Gastroesophageal sphincter (tissue), 4 donors: ENCODE data around the gene MDGA2. TPM values are rescaled to one million over a fixed set of nuclear protein-coding genes. Genes with fewer than 3 reads are reported as not detected.

Source experiments
- ATAC-seq: fragments of 150-250 bp; one replicate; pipeline ENCODE4 v1.9.1; 2016; ENCODE audit warnings: mild to moderate bottlenecking, moderate library complexity
- H3K27ac ChIP-seq, 4 donors: fragments of 200-600 bp; sonication (generic) in 3 of 4; 1 replicate in 3 of 4; 2 replicates in 1 of 4; pipeline ENCODE4 v1.5.1; 2016 to 2019
- H3K27me3 ChIP-seq: fragments of 200-600 bp; sonication (generic); one replicate; pipeline ENCODE4 v1.5.1; 2019
- H3K36me3 ChIP-seq, 2 donors: fragments of 200-600 bp; sonication (generic); one replicate each; pipeline ENCODE4 v1.5.1; 2019; ENCODE audit warnings: control low read depth in 1 of 2
- H3K4me1 ChIP-seq, 3 donors: fragments of 200-600 bp; sonication (generic); 1 replicate in 2 of 3; 2 replicates in 1 of 3; pipeline ENCODE4 v1.5.1; 2016 to 2019; ENCODE audit warnings: control low read depth in 2 of 3
- H3K4me3 ChIP-seq, 2 donors: fragments of 200-600 bp; sonication (generic); one replicate each; pipeline ENCODE4 v1.5.1; 2019; ENCODE audit warnings: mild to moderate bottlenecking in 1 of 2, moderate library complexity in 1 of 2
- H3K9me3 ChIP-seq, 3 donors: fragments of 200-600 bp; sonication (generic); one replicate each; pipeline ENCODE4 v1.5.1; 2017 to 2019; ENCODE audit warnings: control low read depth in 2 of 3
- CTCF ChIP-seq, 4 experiments: fragments of 200-600 bp in 2 of 4; fragments of 450-650 bp in 2 of 4; sonication (generic) in 1 of 4; IDR thresholded peaks; one replicate each; pipeline ENCODE4 v1.5.1; 2017 to 2019; ENCODE audit warnings: antibody characterized with exemption in 4 of 4, mild to moderate bottlenecking in 2 of 4, moderate library complexity in 2 of 4
- EP300 ChIP-seq: sonication (generic); formaldehyde crosslinking; IDR thresholded peaks from one replicate; pipeline ENCODE4 v1.6.1; 2017; ENCODE audit warnings: antibody characterized with exemption, mild to moderate bottlenecking
- POLR2A ChIP-seq, 2 donors: fragments of 450-650 bp; IDR thresholded peaks; one replicate each; pipeline ENCODE4 v1.6.1; 2017; ENCODE audit warnings: antibody characterized with exemption in 2 of 2, mild to moderate bottlenecking in 2 of 2, moderate library complexity in 1 of 2
- POLR2AphosphoS5 ChIP-seq: sonication (generic); formaldehyde crosslinking; IDR thresholded peaks from one replicate; pipeline ENCODE4 v1.6.1; 2017; ENCODE audit warnings: antibody characterized with exemption
- WGBS, 2 donors: methylation state at CpG; one replicate each; pipeline ENCODE4 v1.1.5; 2018; ENCODE audit warnings: low coverage in 1 of 2; 5-methylcytosine and 5-hydroxymethylcytosine counted together
- total RNA-seq, 4 donors: library from RNA; depleted of rRNA; stranded (reverse); fragments of >200 nt; gene quantifications; one replicate each; pipeline ENCODE4 v1.1.0, GENCODE V29; 2016

The MDGA2 gene
- total RNA-seq, 4 donors from 2014 or later, result 0.40 TPM; not detected in 3

DNA sequence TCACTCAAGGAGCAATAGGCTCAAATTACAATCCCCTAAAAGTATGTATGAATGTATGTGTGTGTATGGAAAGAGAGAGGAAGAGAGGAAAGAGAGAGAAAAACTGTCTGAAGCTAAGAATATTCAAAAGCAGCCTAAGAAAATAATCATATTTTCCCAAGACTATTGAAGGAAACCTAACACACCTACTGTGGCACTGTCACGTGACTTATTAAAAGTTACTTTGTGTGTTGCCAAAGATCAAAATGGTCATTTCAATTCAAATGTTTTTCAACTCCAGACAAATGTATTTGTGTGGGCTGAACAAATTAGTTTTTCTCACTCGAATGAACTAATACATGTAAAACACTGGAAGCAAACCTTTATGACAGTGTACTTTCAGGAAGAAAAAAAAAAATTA is 654.9 kb downstream of the MDGA2 start:
- WGBS, 2 donors, result 67 to 78% methylated on average over 1 to 2 of the region's 2 CpGs
- no peaks in the 10 kb centered on the region for H3K27me3 ChIP-seq
- no peaks in the 10 kb centered on the region for H3K4me1 ChIP-seq
- no peak overlapping the region for H3K27ac ChIP-seq
- no peak overlapping the region for H3K4me3 ChIP-seq
- ATAC-seq, result no peak
- H3K9me3 ChIP-seq, result no peaks in the 10 kb centered on the region
- H3K36me3 ChIP-seq, result no peaks in the 10 kb centered on the region
- no peak for TF ChIP-seq CTCF (IDR thresholded peaks at IDR 0.05)
- TF ChIP-seq EP300, result no peak
- TF ChIP-seq POLR2A (IDR thresholded peaks at IDR 0.05), result no peak

DNA sequence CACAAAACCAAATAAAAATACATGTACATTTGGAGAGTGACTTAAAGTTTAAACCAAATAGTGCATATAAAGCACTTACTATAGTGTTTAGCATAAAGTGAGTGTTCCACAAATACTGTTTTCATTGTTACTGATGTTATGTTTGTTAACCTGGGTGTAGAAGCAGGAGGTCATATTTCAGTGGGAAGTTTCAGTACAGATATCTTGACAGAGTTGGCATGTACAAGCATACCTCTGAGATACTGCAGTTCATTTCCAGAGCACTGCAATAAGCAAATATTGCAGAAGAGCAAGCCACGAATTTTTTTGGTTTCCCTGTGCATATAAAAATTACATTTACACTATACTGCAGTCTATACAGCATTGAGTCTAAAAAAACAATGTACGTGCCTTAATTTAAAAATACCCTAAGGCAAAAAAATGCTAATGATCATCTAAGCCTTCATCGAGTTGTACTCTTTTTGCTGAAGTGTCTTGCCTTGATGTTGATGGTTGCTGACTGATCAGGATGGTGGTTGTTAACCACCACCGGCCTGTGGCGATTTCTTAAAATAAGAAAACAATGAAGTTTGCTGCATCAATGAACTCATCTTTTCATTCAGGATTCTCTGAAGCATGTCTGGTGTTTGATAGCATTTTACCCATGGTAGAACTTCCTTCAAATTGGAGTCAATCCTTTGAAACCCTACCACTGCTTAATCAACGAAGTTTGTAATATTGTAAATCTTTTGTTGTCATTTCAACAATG is 662.7 kb downstream of the MDGA2 start:
- ATAC-seq, result no peak
- Histone ChIP-seq H3K4me1 (no peaks in the 10 kb centered on the region), H3K9me3 (no peaks in the 10 kb centered on the region), H3K27me3 (no peaks in the 10 kb centered on the region), H3K4me3 (no peak overlapping the region), H3K36me3 (no peaks in the 10 kb centered on the region), H3K27ac (no peak overlapping the region)
- 71 to 82% methylated on average over 6 of the region's 6 CpGs for WGBS, 2 donors
- TF ChIP-seq CTCF (IDR thresholded peaks at IDR 0.05), result no peak
- no peak for TF ChIP-seq POLR2A (IDR thresholded peaks at IDR 0.05)
- TF ChIP-seq POLR2AphosphoS5, result no peak
- no peak for TF ChIP-seq EP300

- no peaks in the 10 kb centered on the region for H3K9me3 ChIP-seq
- WGBS, 2 donors, result 32 to 52% methylated on average over 3 of the region's 3 CpGs
- H3K4me1 ChIP-seq, result no peaks in the 10 kb centered on the region
- H3K36me3 ChIP-seq, result no peaks in the 10 kb centered on the region
- TF ChIP-seq EP300 (no peak), POLR2AphosphoS5 (no peak), POLR2A (IDR thresholded peaks at IDR 0.05) (no peak), CTCF (IDR thresholded peaks at IDR 0.05) (no peak)
- no peak for ATAC-seq
- H3K4me3 ChIP-seq, result no peak overlapping the region
- H3K27me3 ChIP-seq, result no peaks in the 10 kb centered on the region
- no peak overlapping the region for H3K27ac ChIP-seq
Observed at GRCh38 chr14:47009615-47010014, 665.8 kb downstream of the MDGA2 start.

DNA sequence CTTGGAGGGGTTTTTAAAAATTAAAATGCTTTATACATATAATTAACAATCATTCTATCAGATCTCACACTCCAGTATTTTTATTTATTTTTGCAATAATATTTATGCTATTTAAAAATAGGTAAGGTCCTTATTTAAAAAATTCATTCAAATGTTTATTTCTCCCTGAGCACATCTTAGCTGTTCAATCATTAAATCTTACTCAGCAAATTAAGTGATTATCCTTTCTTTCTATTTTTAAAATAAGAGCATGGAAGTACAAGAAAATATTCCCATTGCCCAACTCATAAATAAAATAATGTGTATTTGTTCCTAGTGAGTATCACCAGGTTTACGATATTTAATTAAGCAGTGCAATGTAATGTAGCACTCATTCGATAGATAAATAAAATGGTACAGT is 666.7 kb downstream of the MDGA2 start:
- TF ChIP-seq POLR2AphosphoS5 (no peak), CTCF (IDR thresholded peaks at IDR 0.05) (no peak), POLR2A (IDR thresholded peaks at IDR 0.05) (no peak), EP300 (no peak)
- no peak for ATAC-seq
- Histone ChIP-seq H3K4me3 (no peak overlapping the region), H3K4me1 (no peaks in the 10 kb centered on the region), H3K27ac (no peak overlapping the region), H3K36me3 (no peaks in the 10 kb centered on the region), H3K9me3 (no peaks in the 10 kb centered on the region), H3K27me3 (no peaks in the 10 kb centered on the region)
- WGBS, 2 donors, result 88% methylated on average over 2 of the region's 2 CpGs

DNA sequence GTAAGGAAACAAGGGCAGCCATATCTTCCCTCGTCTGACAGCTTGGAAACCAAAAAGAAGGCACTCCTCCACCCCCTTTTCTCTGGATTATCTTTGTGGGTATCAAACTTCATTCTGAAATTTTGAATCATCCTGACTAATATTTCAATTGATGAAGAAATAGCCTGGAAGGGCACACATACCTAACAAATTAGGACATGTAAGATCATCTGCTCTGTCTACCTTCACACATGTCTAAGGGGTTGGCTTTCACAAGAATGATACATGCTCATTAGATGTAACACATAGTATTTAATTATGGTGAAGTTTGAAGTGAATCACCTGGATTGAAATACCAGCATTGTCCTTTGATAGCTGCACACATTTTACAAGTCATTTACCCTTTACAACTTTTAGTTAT is 675.7 kb downstream of the MDGA2 start:
- WGBS, 2 donors, result 29 to 69% methylated on average over 1 of the region's 1 CpG
- TF ChIP-seq EP300 (no peak), POLR2A (IDR thresholded peaks at IDR 0.05) (no peak), CTCF (IDR thresholded peaks at IDR 0.05) (no peak), POLR2AphosphoS5 (no peak)

More for the DNA sequence above, 675.7 kb downstream of the MDGA2 start:
- Histone ChIP-seq H3K27ac (no peak overlapping the region), H3K4me1 (no peaks in the 10 kb centered on the region), H3K9me3 (no peaks in the 10 kb centered on the region), H3K27me3 (no peaks in the 10 kb centered on the region), H3K36me3 (no peaks in the 10 kb centered on the region), H3K4me3 (no peak overlapping the region)
- ATAC-seq, result no peak
